Nephron (organoid): ENCODE data around the gene ASB7.
"Not testable (repeated sequence)": the region's sequence is repeated elsewhere in the genome, so short reads cannot be mapped to it uniquely, and the experiment has no call there.

ENCODE experiments used
- H3K27ac Mint-ChIP-seq, 3 experiments: 2 replicates each; pipeline ENCODE4 v1.8.0; 2020; ENCODE audit warnings: mixed read lengths in 3 of 3, mild to moderate bottlenecking in 2 of 3, moderate library complexity in 1 of 3
- H3K27me3 Mint-ChIP-seq: 2 replicates; pipeline ENCODE4 v1.8.0; 2021; ENCODE audit warnings: low read depth, mild to moderate bottlenecking, moderate library complexity, mixed read lengths
- H3K36me3 Mint-ChIP-seq: 2 replicates; pipeline ENCODE4 v1.8.0; 2020; ENCODE audit warnings: low read depth, mixed read lengths
- H3K4me1 Mint-ChIP-seq: 2 replicates; pipeline ENCODE4 v1.8.0; 2020; ENCODE audit warnings: mixed read lengths
- H3K4me3 Mint-ChIP-seq, 3 experiments: 2 replicates each; pipeline ENCODE4 v1.8.0; 2020; ENCODE audit warnings: mild to moderate bottlenecking in 3 of 3, mixed read lengths in 3 of 3, moderate library complexity in 2 of 3
- H3K9me3 Mint-ChIP-seq: 2 replicates; pipeline ENCODE4 v1.8.0; 2020; ENCODE audit warnings: mixed read lengths
- TF ChIP-seq, protein P1 (sequence below), 3 experiments: fragments of 200-600 bp; sonication (generic); IDR thresholded peaks; one replicate each; pipeline ENCODE4 v1.5.0; 2021; ENCODE audit warnings: antibody characterized with exemption in 3 of 3; ENCODE audit not compliant: unreplicated experiment in 3 of 3

The ASB7 gene

DNA sequence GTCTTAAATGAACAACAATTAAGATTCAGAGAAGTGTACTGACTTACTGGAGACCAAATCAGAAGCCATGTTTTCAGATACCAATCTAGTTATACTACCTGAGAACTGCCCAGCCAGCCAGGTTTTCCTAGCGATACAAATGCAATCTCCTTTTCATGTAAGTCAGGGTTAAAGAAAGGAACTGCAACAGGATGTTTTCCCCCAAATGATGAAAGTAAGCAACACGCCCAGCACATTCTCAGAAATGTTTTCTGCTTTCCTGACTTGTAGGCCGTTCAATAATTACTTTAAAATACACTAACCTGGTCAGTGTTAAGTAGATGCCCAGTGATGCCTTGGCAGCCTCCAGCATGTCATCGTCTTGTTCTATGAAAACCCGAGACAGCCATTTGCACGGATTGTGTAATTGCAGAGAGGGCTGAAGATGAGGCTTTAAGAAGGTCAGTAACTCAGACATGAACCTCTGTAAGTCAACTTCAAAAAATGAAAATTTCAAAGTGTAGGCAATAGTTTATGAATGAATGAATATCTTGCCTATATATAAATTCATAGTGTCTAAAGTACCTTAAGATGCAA, 30.7 kb upstream of the ASB7 start:
- Mint-ChIP-seq H3K9me3 (peaks cover 2% of the 10 kb centered on the region), H3K4me1 (no peaks in the 10 kb centered on the region), H3K36me3 (peaks cover 33% of the 10 kb centered on the region), H3K27me3 (no peaks in the 10 kb centered on the region), H3K4me3 (no peak overlapping the region), H3K27ac (no peak overlapping the region)
- TF ChIP-seq, protein P1, sequence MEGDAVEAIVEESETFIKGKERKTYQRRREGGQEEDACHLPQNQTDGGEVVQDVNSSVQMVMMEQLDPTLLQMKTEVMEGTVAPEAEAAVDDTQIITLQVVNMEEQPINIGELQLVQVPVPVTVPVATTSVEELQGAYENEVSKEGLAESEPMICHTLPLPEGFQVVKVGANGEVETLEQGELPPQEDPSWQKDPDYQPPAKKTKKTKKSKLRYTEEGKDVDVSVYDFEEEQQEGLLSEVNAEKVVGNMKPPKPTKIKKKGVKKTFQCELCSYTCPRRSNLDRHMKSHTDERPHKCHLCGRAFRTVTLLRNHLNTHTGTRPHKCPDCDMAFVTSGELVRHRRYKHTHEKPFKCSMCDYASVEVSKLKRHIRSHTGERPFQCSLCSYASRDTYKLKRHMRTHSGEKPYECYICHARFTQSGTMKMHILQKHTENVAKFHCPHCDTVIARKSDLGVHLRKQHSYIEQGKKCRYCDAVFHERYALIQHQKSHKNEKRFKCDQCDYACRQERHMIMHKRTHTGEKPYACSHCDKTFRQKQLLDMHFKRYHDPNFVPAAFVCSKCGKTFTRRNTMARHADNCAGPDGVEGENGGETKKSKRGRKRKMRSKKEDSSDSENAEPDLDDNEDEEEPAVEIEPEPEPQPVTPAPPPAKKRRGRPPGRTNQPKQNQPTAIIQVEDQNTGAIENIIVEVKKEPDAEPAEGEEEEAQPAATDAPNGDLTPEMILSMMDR (IDR thresholded peaks at IDR 0.05; ENCODE audit: unreplicated experiment in 3 of 3), result no peak

DNA sequence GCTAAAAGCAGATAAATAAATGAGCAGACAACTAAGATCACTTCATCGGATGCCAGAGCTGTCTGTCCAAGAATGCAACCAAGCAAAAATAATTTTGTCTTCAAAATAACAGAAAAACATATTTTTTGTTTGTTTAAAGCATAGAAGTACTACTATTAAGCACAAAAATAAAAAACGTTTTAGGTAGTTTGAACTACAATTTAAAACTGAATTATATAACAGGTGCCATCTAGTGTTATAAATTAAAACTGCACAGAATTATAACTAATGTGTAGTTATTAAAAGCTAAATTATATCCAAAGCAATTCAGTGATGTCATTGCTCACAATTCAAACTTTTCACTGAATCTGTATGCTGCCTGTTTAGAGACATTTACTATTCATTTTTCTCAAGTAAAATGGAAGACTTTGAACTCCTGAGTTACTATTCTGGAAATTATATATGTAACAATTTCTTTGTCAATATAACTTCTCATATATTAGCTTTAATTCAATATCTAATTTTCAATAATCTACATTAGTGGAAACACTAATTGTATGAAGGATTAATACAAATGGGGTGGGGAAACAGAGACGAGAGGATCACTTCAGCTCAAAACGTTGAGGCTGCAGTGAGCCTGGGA, 29.9 kb upstream of the ASB7 start:
- TF ChIP-seq, protein P1 (IDR thresholded peaks at IDR 0.05; ENCODE audit: unreplicated experiment in 3 of 3), result peak; percentile 40 to 63 (median 52)
- H3K4me3 Mint-ChIP-seq, result no peak overlapping the region
- H3K36me3 Mint-ChIP-seq, result peaks cover 39% of the 10 kb centered on the region
- H3K27ac Mint-ChIP-seq, result no peak overlapping the region
- no peaks in the 10 kb centered on the region for H3K4me1 Mint-ChIP-seq
- H3K9me3 Mint-ChIP-seq, result peaks cover 2% of the 10 kb centered on the region
- no peaks in the 10 kb centered on the region for H3K27me3 Mint-ChIP-seq

- Mint-ChIP-seq H3K9me3 (peaks cover 2% of the 10 kb centered on the region), H3K36me3 (peaks cover 41% of the 10 kb centered on the region), H3K27me3 (no peaks in the 10 kb centered on the region), H3K27ac (no peak overlapping the region), H3K4me3 (no peak overlapping the region), H3K4me1 (no peaks in the 10 kb centered on the region)
- TF ChIP-seq, protein P1 (IDR thresholded peaks at IDR 0.05; ENCODE audit: unreplicated experiment in 3 of 3), result no peak
Measured at GRCh38 chr15:100573526-100573925, 28.9 kb upstream of the ASB7 start.

DNA sequence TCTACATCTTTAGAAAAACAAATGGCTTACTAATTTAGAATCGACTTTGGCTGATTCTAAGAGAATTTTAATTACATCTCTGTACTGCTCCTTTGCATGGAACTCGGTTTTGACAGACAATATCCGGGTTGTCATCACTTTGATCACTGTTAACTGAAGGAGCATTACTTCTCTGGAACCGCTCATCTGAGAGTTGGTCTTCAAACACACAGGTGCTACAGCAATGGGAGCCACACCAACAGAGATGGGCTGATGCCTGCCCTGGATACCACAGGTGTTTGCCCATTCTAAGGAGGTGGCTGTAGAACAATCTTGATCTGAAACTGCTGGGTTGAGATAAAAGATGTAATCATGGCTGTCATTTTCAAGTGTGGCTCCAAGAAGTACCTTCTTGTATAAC, 22.0 kb upstream of the ASB7 start:
- H3K27me3 Mint-ChIP-seq, result no peaks in the 10 kb centered on the region
- peaks cover 54% of the 10 kb centered on the region for H3K36me3 Mint-ChIP-seq
- H3K4me3 Mint-ChIP-seq, result no peak overlapping the region
- H3K4me1 Mint-ChIP-seq, result no peaks in the 10 kb centered on the region
- peaks cover 16% of the 10 kb centered on the region for H3K9me3 Mint-ChIP-seq
- no peak overlapping the region for H3K27ac Mint-ChIP-seq
- TF ChIP-seq, protein P1 (IDR thresholded peaks at IDR 0.05; ENCODE audit: unreplicated experiment in 3 of 3), result no peak

DNA sequence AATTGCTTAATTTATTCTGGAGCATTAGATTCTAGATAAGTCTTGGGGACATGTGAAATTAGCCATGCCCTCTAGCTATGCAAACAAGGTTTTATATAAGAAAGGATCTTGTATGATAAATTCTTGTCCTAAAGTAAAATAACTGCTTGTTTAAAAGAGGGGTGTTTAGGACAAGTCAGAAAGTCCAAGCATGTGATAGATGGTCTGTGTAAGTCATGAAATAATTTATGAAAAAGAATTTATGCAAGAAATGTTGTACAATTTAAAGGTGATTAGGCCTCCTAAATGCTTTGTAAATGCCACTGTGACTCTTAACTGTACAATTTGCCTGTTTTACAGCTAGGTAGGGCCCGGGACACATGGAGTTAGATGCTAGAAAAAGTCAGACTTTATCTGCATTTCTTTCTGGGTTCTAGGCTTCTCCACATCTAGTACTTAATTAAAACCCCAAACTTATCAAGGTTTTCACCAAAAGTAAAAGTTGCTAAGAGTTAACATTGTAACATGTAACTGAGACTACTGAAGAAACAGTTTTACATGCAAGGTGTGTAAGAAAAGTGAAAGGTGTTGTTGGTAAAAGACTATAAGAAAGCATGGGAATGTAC, 13.6 kb upstream of the ASB7 start:
- Mint-ChIP-seq H3K27me3 (no peaks in the 10 kb centered on the region), H3K36me3 (peaks cover 72% of the 10 kb centered on the region), H3K27ac (no peak overlapping the region), H3K4me1 (no peaks in the 10 kb centered on the region), H3K9me3 (peaks cover 50% of the 10 kb centered on the region), H3K4me3 (no peak overlapping the region)
- TF ChIP-seq, protein P1 (IDR thresholded peaks at IDR 0.05; ENCODE audit: unreplicated experiment in 3 of 3), result no peak

DNA sequence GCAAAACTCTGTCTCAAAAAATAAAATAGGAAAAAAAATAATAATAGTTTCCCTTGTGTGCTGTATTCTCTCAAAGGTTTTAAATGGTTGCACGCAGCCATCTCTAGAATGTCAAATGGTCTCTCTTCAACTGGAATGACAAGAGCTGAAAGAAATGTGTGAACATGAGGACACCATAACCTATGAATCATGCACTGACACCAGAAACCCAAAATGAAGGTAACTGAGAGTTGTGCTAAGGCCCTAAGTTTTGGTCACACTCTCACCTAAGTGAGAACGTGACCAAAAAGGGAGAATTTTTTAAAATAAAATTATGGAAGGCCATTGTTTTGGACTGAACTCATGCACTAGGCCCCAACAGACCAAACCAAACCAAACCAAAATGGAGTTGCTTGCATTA, 11.2 kb upstream of the ASB7 start:
- H3K36me3 Mint-ChIP-seq, result peaks cover 50% of the 10 kb centered on the region
- not testable (repeated sequence) for H3K27me3 Mint-ChIP-seq, H3K4me1 Mint-ChIP-seq, H3K27ac Mint-ChIP-seq, H3K4me3 Mint-ChIP-seq
- H3K9me3 Mint-ChIP-seq, result peaks cover 38% of the 10 kb centered on the region
